Measurements from ENCODE around the gene SLC4A3. TPM values are rescaled to one million over a fixed set of nuclear protein-coding genes. Genes with fewer than 3 reads are reported as not detected.

The SLC4A3 gene
- total RNA-seq, 2 experiments from 2014 or later = 0.16 to 0.20 TPM

- Histone ChIP-seq H3K36me3 (ENCODE audit: insufficient read depth, low read length) (no peaks in the 10 kb centered on the region), H3K4me1 (ENCODE audit: insufficient read depth, low read length) (no peaks in the 10 kb centered on the region), H3K27me3 (ENCODE audit: control insufficient read depth in 1 of 2, insufficient read depth in 2 of 2, low read length in 2 of 2) (peaks cover 0 to 12% of the 10 kb centered on the region in 2 experiments), H3K4me3 (ENCODE audit: low read length) (no peak overlapping the region), H3K27ac (ENCODE audit: low read depth in 1 of 2, low read length in 2 of 2) (no peak overlapping the region), H3K9me3 (ENCODE audit: control insufficient read depth in 1 of 2, insufficient read depth in 1 of 2, low read length in 2 of 2) (no peaks in the 10 kb centered on the region)
- Mint-ChIP-seq H3K4me1 (ENCODE audit: low read depth) (no peaks in the 10 kb centered on the region), H3K4me3 (no peak overlapping the region), H3K27me3 (peaks cover 42% of the 10 kb centered on the region), H3K9me3 (no peaks in the 10 kb centered on the region), H3K27ac (no peak overlapping the region), H3K36me3 (ENCODE audit: low read depth) (no peaks in the 10 kb centered on the region)
- ATAC-seq (ENCODE audit: poor library complexity) = no peak
- intact Hi-C loops (cut with DNase I, micrococcal nuclease) = no loop called here
- no peak for DNase-seq
- POLR2A ChIA-PET = no interaction called here
- CTCF ChIA-PET = no interaction called here
- TF ChIP-seq CTCF (IDR thresholded peaks at IDR 0.05) = no peak
Observed at GRCh38 chr2:219671279-219671678, 43.8 kb downstream of the SLC4A3 start.

GRCh38 chr2:219672406-219672805 is 45.0 kb downstream of the SLC4A3 start:
- H3K36me3 ChIP-seq (ENCODE audit: insufficient read depth, low read length) = no peaks in the 10 kb centered on the region
- no peaks in the 10 kb centered on the region for H3K4me1 ChIP-seq (ENCODE audit: insufficient read depth, low read length)
- intact Hi-C loops (cut with DNase I, micrococcal nuclease) = no loop called here
- H3K4me3 Mint-ChIP-seq = no peak overlapping the region
- H3K36me3 Mint-ChIP-seq (ENCODE audit: low read depth) = no peaks in the 10 kb centered on the region
- no peak overlapping the region for H3K27ac ChIP-seq (ENCODE audit: low read depth in 1 of 2, low read length in 2 of 2)
- H3K27me3 ChIP-seq (ENCODE audit: control insufficient read depth in 1 of 2, insufficient read depth in 2 of 2, low read length in 2 of 2) = peaks cover 0 to 12% of the 10 kb centered on the region in 2 experiments
- TF ChIP-seq CTCF (IDR thresholded peaks at IDR 0.05) = no peak
- H3K27me3 Mint-ChIP-seq = peaks cover 50% of the 10 kb centered on the region
- H3K4me3 ChIP-seq (ENCODE audit: low read length) = no peak overlapping the region
- ChIA-PET CTCF (no interaction called here), POLR2A (no interaction called here)
- no peaks in the 10 kb centered on the region for H3K9me3 Mint-ChIP-seq
- ATAC-seq (ENCODE audit: poor library complexity) (no peak), DNase-seq (no peak)
- H3K4me1 Mint-ChIP-seq (ENCODE audit: low read depth) = no peaks in the 10 kb centered on the region
- no peaks in the 10 kb centered on the region for H3K9me3 ChIP-seq (ENCODE audit: control insufficient read depth in 1 of 2, insufficient read depth in 1 of 2, low read length in 2 of 2)
- H3K27ac Mint-ChIP-seq = no peak overlapping the region

- Histone ChIP-seq H3K9me3 (ENCODE audit: control insufficient read depth in 1 of 2, insufficient read depth in 1 of 2, low read length in 2 of 2) (no peaks in the 10 kb centered on the region), H3K4me3 (ENCODE audit: low read length) (no peak overlapping the region), H3K36me3 (ENCODE audit: insufficient read depth, low read length) (no peaks in the 10 kb centered on the region), H3K27me3 (ENCODE audit: control insufficient read depth in 1 of 2, insufficient read depth in 2 of 2, low read length in 2 of 2) (peaks cover 4 to 12% of the 10 kb centered on the region in 2 experiments), H3K4me1 (ENCODE audit: insufficient read depth, low read length) (no peaks in the 10 kb centered on the region), H3K27ac (ENCODE audit: low read depth in 1 of 2, low read length in 2 of 2) (no peak overlapping the region)
- intact Hi-C loops (cut with DNase I, micrococcal nuclease) = no loop called here
- no peak for TF ChIP-seq CTCF (IDR thresholded peaks at IDR 0.05)
- Mint-ChIP-seq H3K4me3 (no peak overlapping the region), H3K27me3 (peaks cover 63% of the 10 kb centered on the region), H3K9me3 (no peaks in the 10 kb centered on the region), H3K36me3 (ENCODE audit: low read depth) (no peaks in the 10 kb centered on the region), H3K4me1 (ENCODE audit: low read depth) (no peaks in the 10 kb centered on the region), H3K27ac (no peak overlapping the region)
- ATAC-seq (ENCODE audit: poor library complexity) (no peak), DNase-seq (no peak)
- POLR2A ChIA-PET = no interaction called here
- CTCF ChIA-PET = interaction anchor here (1.1 kb wide), 1 partner anchor 14 kb away, joined by 3 read pairs; no protein-coding TSS in a partner anchor
Observed at GRCh38 chr2:219675221-219675620, 47.8 kb downstream of the SLC4A3 start.

All from CD4-positive, alpha-beta T cell (primary cell).